ENCODE data around the gene CALR. TPM values are rescaled to one million over a fixed set of nuclear protein-coding genes. Genes with fewer than 3 reads are reported as not detected.

The CALR gene
- total and polyA plus RNA-seq, 9 of the 15 experiments (the other 6 are each of a cell fraction or from before 2014, with no cell fraction given) = 126 to 811 (median 642) TPM

DNA sequence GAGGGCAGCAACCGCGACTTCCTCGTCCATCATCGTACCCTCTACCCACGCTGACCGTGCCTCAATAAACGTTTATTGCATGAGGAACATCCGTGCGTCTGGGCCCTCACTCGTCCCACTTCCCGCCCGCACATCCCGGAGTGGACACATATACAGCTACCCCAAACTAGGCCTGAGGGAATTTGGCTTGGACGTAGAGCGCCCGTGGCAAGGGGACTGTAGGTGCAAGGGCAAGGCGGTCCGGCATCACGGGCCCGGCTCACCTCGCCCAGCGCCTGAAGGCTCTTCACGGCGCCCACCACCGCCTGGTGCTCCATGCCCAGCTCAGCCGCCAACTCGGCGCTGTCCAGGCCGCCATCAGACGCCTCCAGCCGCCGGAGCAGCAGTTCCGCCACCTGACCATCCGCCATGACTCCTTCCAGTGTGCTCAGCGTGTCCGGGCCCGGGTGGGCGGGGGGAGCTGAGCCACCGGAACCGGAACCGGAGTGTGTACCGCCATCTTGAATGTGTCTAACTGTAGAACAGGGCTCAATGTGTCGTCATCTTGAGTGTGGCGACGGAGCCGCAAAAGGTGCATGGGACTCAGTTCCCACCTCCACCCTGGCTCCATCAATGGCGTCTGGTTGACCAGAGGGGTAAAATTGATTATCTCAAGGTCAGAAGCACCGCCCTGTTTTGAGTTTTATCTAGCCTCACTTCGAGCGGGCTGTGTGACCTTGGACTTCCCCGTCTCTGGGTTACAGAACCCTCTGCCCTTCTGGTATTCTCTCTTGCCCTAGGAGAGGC lies 4.9 kb upstream of the CALR start, which contains the start of gene FARSA (continued):
- peak; percentile 99 to 100 (median 100) for TF ChIP-seq YY1 (IDR thresholded peaks at IDR 0.05; ENCODE audit: borderline replicate concordance in 1 of 3, control insufficient read depth in 1 of 3, extremely low read depth in 1 of 3, insufficient read depth in 3 of 3, insufficient read length in 1 of 3, insufficient replicate concordance in 2 of 3, low read depth in 1 of 3, low read length in 2 of 3)
- TF ChIP-seq, protein P1, sequence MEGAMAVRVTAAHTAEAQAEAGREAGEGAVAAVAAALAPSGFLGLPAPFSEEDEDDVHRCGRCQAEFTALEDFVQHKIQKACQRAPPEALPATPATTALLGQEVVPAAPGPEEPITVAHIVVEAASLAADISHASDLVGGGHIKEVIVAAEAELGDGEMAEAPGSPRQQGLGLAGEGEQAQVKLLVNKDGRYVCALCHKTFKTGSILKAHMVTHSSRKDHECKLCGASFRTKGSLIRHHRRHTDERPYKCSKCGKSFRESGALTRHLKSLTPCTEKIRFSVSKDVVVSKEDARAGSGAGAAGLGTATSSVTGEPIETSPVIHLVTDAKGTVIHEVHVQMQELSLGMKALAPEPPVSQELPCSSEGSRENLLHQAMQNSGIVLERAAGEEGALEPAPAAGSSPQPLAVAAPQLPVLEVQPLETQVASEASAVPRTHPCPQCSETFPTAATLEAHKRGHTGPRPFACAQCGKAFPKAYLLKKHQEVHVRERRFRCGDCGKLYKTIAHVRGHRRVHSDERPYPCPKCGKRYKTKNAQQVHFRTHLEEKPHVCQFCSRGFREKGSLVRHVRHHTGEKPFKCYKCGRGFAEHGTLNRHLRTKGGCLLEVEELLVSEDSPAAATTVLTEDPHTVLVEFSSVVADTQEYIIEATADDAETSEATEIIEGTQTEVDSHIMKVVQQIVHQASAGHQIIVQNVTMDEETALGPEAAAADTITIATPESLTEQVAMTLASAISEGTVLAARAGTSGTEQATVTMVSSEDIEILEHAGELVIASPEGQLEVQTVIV (CRISPR knock-in tag; IDR thresholded peaks at IDR 0.05; ENCODE audit: borderline replicate concordance) = no peak
- no peak for TF ChIP-seq ZNF778 (CRISPR knock-in tag; IDR thresholded peaks at IDR 0.05)
- no peak for TF ChIP-seq STAT5A (IDR thresholded peaks at IDR 0.05; ENCODE audit: borderline replicate concordance, low read length)
- TF ChIP-seq, protein P2, sequence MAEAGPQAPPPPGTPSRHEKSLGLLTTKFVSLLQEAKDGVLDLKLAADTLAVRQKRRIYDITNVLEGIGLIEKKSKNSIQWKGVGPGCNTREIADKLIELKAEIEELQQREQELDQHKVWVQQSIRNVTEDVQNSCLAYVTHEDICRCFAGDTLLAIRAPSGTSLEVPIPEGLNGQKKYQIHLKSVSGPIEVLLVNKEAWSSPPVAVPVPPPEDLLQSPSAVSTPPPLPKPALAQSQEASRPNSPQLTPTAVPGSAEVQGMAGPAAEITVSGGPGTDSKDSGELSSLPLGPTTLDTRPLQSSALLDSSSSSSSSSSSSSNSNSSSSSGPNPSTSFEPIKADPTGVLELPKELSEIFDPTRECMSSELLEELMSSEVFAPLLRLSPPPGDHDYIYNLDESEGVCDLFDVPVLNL (CRISPR knock-in tag; IDR thresholded peaks at IDR 0.05; ENCODE audit: low read depth) = peak; percentile 22; the same call in 1 of the 2 replicates
- no peak for TF ChIP-seq RBM25 (IDR thresholded peaks at IDR 0.05; ENCODE audit: low read depth, low read length, severe bottlenecking)
- no peak for TF ChIP-seq HNRNPK (IDR thresholded peaks at IDR 0.05; ENCODE audit: low read depth, low read length, poor library complexity, severe bottlenecking)
- TF ChIP-seq KLF16 (IDR thresholded peaks at IDR 0.05) = no peak
- TF ChIP-seq RBBP5 (IDR thresholded peaks at IDR 0.05; ENCODE audit: borderline replicate concordance, insufficient read depth, low read length, poor library complexity, severe bottlenecking) = peak; percentile 87
- TF ChIP-seq RHOXF2B (CRISPR knock-in tag; conservative IDR thresholded peaks at IDR 0.05) = no peak
- TF ChIP-seq BRD9 (IDR thresholded peaks at IDR 0.05; ENCODE audit: low read depth, partially characterized antibody) = no peak
- TF ChIP-seq FUS (optimal IDR thresholded peaks at IDR 0.05; ENCODE audit: low read depth, low read length) = no peak
- TF ChIP-seq FOSL1 (tag; conservative IDR thresholded peaks at IDR 0.05) = peak; percentile 16; the same call in 1 of the 2 replicates
- TF ChIP-seq NFIC (IDR thresholded peaks at IDR 0.05) = no peak
- TF ChIP-seq MAFF (IDR thresholded peaks at IDR 0.05; ENCODE audit: low read length) = no peak
- 0 out of 2 replicates have a peak, but pooled peaks have one; percentile 35 for TF ChIP-seq L3MBTL2 (IDR thresholded peaks at IDR 0.05)
- TF ChIP-seq, protein P3, sequence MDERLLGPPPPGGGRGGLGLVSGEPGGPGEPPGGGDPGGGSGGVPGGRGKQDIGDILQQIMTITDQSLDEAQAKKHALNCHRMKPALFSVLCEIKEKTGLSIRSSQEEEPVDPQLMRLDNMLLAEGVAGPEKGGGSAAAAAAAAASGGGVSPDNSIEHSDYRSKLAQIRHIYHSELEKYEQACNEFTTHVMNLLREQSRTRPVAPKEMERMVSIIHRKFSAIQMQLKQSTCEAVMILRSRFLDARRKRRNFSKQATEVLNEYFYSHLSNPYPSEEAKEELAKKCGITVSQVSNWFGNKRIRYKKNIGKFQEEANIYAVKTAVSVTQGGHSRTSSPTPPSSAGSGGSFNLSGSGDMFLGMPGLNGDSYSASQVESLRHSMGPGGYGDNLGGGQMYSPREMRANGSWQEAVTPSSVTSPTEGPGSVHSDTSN (CRISPR knock-in tag; IDR thresholded peaks at IDR 0.05; ENCODE audit: low read depth) = no peak
- TF ChIP-seq, protein P3 (tag; conservative IDR thresholded peaks at IDR 0.05; ENCODE audit: low read depth) = no peak
- no peak for TF ChIP-seq YBX1 (IDR thresholded peaks at IDR 0.05)
- TF ChIP-seq IFI16 (CRISPR knock-in tag; IDR thresholded peaks at IDR 0.05) = no peak
- no peak for TF ChIP-seq EWSR1 (IDR thresholded peaks at IDR 0.05; ENCODE audit: borderline replicate concordance, low read depth, partially characterized antibody)
- no peak for TF ChIP-seq KAT2B (IDR thresholded peaks at IDR 0.05; ENCODE audit: low read depth, low read length)
